ENCODE measurements around the gene ZSWIM4.

Gene ZSWIM4

GRCh38 chr19:13814550-13814949 lies 19.3 kb downstream of the ZSWIM4 start:
- no peak for DNase-seq

- DNase-seq = peak; percentile 82
Measured at GRCh38 chr19:13817018-13817614, 21.9 kb downstream of the ZSWIM4 start.

GRCh38 chr19:13817615-13818371 lies 22.6 kb downstream of the ZSWIM4 start:
- DNase-seq = peak; percentile 89

GRCh38 chr19:13819238-13819637 lies 24.0 kb downstream of the ZSWIM4 start:
- DNase-seq = no peak

- DNase-seq = no peak
Measured at GRCh38 chr19:13821292-13821691, 26.0 kb downstream of the ZSWIM4 start.

GRCh38 chr19:13823256-13823655 lies 28.0 kb downstream of the ZSWIM4 start:
- no peak for DNase-seq

- no peak for DNase-seq
Measured at GRCh38 chr19:13823901-13824300, 28.7 kb downstream of the ZSWIM4 start.

GRCh38 chr19:13824703-13825102 lies 29.5 kb downstream of the ZSWIM4 start:
- no peak for DNase-seq

- no peak for DNase-seq
Measured at GRCh38 chr19:13825489-13826441, 30.5 kb downstream of the ZSWIM4 start.

- no peak for DNase-seq
Measured at GRCh38 chr19:13826652-13827235, 31.5 kb downstream of the ZSWIM4 start.

GRCh38 chr19:13827656-13828055 lies 32.4 kb downstream of the ZSWIM4 start:
- DNase-seq = no peak

GRCh38 chr19:13830114-13830740 lies 35.0 kb downstream of the ZSWIM4 start:
- no peak for DNase-seq

- DNase-seq = no peak
Measured at GRCh38 chr19:13830741-13831536, 35.7 kb downstream of the ZSWIM4 start.

GRCh38 chr19:13831537-13832467 lies 36.6 kb downstream of the ZSWIM4 start:
- DNase-seq = no peak

- peak; percentile 94 for DNase-seq
Measured at GRCh38 chr19:13833330-13834243, 38.3 kb downstream of the ZSWIM4 start.

GRCh38 chr19:13834244-13835069 lies 39.2 kb downstream of the ZSWIM4 start:
- DNase-seq = no peak

GRCh38 chr19:13835791-13836723 lies 40.8 kb downstream of the ZSWIM4 start:
- DNase-seq = no peak
